Left cardiac atrium (tissue), 4 donors: ENCODE data around the gene DKKL1. TPM values are rescaled to one million over a fixed set of nuclear protein-coding genes. Genes with fewer than 3 reads are reported as not detected.
"Not testable (repeated sequence)": the region's sequence is repeated elsewhere in the genome, so short reads cannot be mapped to it uniquely, and the experiment has no call there.

Experiments used
- ATAC-seq, 2 donors: fragments of 200-7000 bp; cut with Tn5 transposase; one replicate each; pipeline ENCODE4 v1.9.1; 2020; ENCODE audit warnings: mild to moderate bottlenecking in 2 of 2, moderate library complexity in 2 of 2
- DNase-seq: peaks from one replicate; pipeline ENCODE4 v3.0.0-alpha.2; 2020
- intact Hi-C, 2 donors: fragments of 100-400 bp; cut with DNase I; formaldehyde crosslinking; loops; one replicate each; pipeline versions ENCODE4 v1.14.1 to v1.15.1; 2022 to 2023
- long read RNA-seq: library from polyadenylated mRNA; unstranded; transcript quantifications from one replicate; pipeline ENCODE4 v2.0.0, GENCODE V29; 2021
- total RNA-seq, 2 donors: library from RNA; stranded (reverse); fragmentation: NEBNext Ultra II Directional; extraction: Animal tissue kit (Norgen Biotek cat#: 25700); gene quantifications; one replicate each; pipeline ENCODE4 v1.2.1, GENCODE V29; 2021
- donor health status: DM: no; HTN: yes; CAD: no.
- donor health status: DM: no; HTN: yes; CAD: no; lungs with severe emphysema.
- donor health status: DM: yes; HTN: yes; CAD: no.
- donor health status: Dilated cardiomyopathy.

The DKKL1 gene
- total RNA-seq = not detected
- long read RNA-seq = 0 reads

DNA sequence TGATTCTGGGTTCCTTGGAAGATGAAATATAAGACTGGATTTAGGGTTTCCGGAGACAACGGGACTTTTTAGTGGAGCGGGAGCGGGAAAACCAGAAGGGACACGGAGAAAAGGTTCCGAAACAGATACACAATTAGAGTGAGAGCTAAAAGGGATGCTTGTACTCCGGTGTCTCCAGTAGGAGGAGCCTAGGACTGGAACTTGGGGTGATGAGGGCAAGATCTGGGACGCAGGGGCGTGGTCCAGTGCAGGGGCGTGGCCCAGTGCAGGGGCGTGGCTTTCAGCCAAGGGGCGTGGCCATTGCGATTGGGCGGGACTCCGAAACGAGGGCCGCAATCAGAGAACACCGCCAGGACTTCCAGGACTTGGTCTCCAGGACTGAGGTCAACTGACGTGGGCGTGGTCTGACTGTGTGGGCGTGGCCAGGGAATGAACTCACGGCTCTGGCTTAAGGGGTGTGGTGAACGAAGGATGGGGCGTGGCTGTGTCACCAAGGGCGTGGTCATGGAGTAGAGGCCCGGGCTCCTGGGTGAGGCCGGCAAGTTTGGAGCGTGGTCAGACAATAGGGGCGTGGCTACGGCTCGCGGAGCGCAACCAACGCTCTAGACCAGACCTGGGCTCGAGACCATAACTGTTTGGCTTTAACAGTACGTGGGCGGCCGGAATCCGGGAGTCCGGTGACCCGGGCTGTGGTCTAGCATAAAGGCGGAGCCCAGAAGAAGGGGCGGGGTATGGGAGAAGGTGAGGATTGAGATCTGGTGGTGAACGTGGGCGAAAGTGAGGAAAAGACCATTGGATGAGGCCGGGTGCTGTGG is at the start of gene DKKL1:
Gene DKKL1 (plus strand): TSS at position 610 of the 815 bp plus-strand sequence. CDS start 122 bp downstream, at position 732.
- intact Hi-C loops = no loop called here
- DNase-seq (peak; percentile 100), ATAC-seq (peak; percentile 90 to 93)

DNA sequence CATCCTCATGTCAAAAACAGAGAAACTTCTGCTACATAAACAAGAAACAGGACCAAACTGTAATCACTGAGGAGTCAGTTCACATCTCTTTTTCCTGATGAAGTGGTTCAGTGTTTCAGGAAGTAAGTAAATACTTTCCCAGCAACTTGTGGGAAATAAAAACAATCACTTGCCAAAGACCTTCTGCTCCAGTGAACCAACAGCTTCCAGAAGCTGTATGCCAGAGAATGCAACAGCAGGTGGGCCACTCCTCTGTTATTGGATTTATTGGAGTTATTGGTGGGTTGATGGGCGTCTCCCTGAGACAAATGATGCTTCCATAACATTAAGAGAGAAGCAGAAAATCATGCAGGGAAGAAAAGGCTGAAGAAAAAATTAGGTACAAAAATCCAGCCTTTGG is 48.6 kb upstream of the DKKL1 start:
- DNase-seq (no peak), ATAC-seq (no peak)
- intact Hi-C loops = no loop called here

DNA sequence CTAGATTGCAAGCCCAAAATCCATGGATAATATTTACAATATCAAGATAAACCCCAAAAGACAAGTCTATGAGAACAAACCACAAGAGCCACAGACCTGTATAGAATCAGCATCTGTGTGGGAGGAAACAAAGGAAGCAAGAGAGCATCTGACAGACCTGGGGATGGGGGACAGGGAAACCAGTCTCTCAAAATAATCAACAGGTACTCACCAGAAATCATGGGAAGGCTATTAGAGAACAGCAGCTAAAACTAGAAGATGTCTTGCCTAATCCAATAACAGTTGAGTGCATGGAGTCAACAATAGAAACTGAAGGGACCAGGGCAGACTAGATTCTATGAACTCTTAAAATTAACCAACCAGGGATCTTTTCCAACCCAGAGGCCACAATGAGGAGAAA is 47.4 kb upstream of the DKKL1 start:
- ATAC-seq (no peak), DNase-seq (no peak)
- intact Hi-C loops = no loop called here

DNA sequence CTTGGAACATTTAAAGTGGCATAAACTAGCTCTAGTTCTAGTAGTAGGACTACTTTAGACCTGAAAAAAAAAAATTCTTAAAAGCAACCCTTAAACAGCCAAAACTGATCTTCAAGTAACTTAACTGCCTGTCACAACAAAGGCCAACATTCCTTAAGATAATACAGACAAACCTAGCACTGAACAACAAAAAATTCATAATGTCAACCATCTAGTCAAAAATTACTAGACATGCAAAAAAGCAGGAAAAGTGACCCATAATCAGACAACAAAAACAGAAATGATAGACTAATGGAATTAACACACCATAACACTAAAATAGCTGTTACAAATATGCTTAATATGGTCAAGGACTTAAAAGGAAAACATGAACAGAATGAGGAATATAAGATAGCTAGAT is 45.4 kb upstream of the DKKL1 start:
- no peak for ATAC-seq
- intact Hi-C loops = no loop called here

DNA sequence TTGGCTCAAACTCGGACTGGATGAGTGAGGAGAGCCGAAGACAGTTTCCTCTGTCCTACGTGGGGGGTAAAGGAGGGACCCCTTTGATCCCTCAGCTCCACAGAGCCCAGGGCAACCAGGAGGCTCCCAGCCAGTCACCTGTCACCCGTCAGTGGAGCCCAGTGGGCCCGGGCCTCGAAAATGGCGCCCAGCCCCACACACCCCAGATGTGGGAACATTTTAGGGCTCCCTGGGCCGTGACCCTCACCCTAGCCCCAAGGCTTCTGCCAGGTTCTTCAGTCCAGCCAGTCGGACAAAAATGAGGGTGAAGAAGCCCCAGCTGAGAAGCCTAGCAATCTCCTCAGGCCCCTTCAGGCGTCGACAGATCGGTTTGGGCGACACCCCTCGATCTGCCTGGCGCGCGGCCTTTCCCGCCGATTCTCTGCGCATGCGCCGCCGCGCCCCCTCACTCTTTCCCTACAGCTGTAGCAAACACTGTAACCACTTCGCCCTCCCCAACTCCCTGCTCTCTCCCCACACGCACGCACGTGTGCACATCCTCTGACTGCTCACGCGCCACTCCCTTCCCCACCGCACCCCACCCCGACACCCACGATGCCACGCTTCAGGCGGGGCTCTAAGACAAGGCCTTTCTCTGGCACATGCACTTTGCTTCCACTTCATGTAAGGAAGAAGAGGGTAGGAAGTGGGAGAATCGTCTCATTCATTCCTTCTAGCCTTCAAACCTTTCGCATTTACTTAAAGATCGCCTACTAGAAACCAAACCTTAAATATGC is 38.7 kb upstream of the DKKL1 start, which contains the start of gene SLC6A16:
Gene SLC6A16 (minus strand): TSS at position 391 of the 776 bp plus-strand sequence. CDS start 13,844 bp downstream, outside the sequence.
- DNase-seq (no peak), ATAC-seq (no peak)
- intact Hi-C loops = no loop called here

More for the DNA sequence above, 45.4 kb upstream of the DKKL1 start:
- no peak for DNase-seq

DNA sequence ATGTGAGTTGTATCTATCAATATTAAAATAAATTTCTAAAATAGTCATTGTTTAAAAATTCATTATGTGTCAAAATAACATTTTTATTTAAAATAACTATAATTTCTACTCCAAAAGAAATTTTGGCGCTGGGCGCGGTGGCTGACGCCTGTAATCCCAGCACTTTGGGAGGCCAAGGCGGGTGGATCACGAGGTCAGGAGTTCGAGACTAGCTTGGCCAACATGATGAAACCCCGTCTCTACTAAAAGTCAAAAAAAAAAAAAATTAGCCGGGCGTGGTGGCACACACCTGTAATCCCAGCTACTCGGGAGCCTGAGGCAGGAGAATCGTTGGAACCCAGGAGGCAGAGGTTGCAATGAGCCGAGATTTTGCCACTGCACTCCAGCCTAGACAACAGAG is 37.9 kb upstream of the DKKL1 start:
- ATAC-seq, DNase-seq, intact Hi-C loops: not testable (repeated sequence)

DNA sequence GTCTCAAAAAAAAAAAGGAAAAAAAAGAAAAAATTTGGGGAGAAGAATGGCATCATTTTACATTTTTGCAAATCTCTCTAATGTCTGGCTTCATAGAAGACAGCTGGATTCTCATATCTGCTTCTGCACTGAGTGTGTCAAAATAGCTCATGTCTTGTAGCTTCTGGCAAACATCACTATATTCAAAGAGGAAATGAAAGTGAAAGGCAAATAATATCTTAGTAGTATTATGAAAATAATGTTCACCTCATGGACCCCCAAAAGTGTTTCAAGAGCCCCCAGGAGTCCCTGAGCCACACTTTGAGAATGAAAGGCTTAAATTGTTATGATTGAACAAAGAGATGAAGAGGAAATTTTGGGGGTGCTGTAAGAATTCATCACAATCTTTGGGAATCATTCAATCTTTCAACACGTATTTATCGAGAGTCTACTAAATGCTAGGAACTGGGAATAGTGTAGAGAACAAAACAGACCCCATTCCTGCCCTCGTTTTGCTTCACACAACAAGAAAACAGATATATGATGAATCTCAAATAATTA is 37.4 kb upstream of the DKKL1 start:
- intact Hi-C loops = no loop called here
- DNase-seq (no peak), ATAC-seq (no peak)

DNA sequence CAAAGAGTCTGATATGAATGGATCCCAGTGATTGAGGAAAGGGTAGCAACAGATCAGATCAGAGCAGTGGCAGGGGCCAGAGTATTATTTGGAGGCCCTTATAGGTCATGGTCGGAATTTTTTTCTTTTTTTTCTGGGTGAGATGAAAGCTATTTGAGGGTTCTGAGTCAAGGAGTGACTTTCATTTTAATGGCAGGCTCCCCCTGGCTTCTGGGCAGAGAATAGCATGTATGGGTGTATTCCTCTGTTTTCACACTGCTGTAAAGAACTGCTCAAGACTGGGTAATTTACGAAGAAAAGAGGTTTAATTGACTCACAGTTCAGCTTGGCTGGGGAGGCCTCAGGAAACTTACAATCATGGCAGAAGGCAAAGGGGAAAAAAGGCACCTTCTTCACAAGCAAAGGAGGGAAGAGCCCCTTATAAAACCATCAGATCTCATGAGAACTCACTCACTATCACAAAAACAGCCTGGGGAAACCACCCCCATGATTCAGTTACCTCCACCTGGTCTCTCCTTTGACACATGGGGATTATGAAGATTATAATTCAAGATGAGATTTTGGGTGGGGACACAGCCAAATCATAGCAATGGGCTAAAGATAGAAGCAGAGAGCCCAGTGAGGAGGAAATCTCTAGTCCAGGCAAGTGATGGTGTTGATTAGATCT is 35.7 kb upstream of the DKKL1 start:
- ATAC-seq = peak in 1 of 2 donors; percentile 20
- no peak for DNase-seq
- intact Hi-C loops = no loop called here

DNA sequence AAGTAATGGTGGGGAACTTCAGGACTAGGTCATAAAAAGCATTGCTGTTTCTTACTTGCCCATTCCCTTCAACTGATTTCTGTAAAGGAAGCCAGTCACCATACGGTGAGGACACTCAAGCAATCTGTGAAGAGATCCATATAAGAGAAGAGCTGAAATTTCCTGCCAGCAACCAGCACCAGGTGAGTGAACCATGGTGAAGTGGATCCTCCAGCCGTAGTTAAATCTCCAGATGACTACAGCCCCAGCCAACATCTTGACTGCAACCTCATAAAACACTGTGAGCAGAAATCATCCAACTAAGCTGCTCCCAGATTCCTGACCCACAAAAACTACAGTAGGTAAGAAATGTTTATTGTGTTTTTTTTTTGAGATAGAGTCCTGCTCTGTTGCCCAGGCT is 34.9 kb upstream of the DKKL1 start:
- intact Hi-C loops = no loop called here
- no peak for ATAC-seq

DNA sequence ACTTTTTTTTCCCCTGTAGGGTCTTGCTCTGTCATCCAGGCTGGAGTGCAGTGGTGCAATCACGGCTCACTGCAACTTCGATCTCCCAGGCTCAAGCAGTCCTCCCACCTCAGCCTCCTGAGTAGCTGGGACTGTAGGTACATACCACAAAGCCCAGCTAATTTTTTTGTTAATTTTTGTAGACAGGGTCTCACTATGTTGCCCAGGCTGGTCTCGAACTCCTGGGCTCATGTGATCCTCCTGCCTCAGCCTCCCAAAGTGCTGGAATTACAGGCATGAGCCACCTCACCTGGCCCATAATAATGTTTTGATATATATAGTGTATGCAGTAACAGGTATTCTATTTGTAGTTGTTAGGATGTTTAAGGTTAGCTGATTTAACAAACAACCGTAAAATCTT is 32.5 kb upstream of the DKKL1 start:
- DNase-seq, intact Hi-C loops, ATAC-seq: not testable (repeated sequence)

More for the DNA sequence above, 34.9 kb upstream of the DKKL1 start:
- DNase-seq = no peak

DNA sequence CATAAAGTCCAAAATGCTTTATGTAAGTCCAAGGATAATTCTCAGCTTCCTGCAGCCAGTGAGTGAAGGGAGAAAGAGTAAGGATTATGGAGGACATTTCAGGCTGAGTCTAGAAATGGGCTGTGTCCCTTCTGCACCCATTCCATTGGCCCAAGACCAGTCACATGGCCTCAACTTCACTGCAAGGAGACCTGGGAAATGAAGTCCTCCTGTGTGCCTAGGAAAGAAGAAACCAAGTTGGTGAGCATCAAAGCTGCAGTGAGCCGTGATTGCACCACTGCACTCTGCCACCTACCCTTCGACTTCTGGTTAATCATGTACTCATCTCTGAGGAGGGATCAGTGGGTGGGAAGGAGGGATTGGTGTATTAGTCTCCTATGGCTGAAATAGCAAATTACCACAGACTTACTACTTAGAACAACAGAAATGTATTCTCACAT is 32.0 kb upstream of the DKKL1 start:
- ATAC-seq (peak; percentile 77 to 79), DNase-seq (no peak)
- intact Hi-C loops = no loop called here

DNA sequence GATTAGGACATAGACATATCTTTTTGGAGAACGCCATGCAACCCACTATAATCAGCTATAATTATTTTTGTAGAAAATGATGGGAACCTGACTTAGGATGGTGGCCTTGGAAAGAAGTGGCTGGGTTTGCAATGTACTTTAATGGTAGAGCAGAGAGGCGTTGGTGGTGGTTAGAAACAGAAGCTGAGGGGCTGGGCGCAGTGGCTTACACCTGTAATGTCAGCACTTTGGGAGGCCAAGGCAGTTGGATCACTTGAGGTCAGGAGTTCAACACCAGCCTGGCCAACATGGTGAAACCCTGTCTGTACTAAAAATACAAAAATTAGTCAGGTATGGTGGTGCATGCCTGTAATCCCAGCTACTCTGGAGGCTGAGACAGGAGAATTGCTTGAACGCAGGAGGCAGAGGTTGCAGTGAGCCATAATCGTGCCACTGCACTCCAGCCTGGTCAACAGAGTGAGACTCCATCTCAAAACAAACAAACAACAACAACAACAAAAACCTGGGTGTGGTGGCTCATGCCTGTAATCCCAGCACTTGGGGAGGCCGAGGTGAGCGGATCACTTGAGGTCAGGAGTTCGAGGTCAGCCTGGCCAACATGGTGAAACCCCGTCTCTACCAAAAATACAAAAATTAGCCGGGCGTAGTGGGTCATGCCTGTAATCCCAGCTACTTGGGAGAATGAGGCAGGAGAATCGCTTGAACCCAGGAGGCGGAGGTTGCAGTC is 30.8 kb upstream of the DKKL1 start:
- intact Hi-C loops, ATAC-seq, DNase-seq: not testable (repeated sequence)

DNA sequence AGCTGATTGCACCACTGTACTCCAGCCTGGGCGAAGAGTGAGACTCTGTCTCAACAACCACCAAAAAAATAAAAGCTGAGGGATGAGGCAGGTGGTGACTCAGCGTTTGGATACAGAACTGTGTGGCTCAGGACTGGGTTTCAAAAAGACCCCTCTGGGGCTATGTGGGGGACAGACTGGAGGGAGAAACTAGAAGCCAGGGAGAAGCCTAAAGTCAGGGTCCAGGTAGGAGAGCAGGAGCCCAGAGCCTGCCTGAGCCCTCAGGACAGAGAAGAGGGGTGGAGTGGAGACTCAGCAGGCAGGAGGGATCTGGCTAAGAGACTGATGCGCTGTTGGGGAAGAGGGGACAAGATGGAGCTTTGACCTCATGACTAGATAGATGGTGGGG is 30.3 kb upstream of the DKKL1 start:
- ATAC-seq (no peak), DNase-seq (no peak)
- intact Hi-C loops = no loop called here

DNA sequence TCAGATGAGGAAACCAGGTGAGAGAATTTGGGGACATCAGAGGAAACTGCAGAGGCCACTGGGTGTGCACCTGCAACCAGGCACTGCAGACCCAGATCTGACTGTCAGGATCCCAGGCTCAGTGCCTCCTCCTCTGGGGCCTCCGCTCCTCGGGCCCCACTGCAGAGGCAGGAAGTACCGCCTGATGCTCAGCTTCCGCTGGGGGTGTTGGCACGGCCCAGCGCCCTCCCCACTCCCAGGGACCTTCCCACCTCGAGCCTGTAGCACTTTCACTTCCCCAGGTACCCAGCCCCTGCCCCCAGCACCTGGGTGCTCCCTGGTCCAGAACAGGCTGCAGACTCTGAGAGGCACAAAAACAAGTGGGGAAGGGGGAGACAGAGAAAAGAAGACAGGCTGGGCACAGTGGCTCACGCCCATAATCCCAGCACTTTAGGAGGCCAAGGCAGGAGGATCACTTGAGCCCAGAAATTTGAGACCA is 29.8 kb upstream of the DKKL1 start:
- DNase-seq = no peak
- intact Hi-C loops = no loop called here
- no peak for ATAC-seq

DNA sequence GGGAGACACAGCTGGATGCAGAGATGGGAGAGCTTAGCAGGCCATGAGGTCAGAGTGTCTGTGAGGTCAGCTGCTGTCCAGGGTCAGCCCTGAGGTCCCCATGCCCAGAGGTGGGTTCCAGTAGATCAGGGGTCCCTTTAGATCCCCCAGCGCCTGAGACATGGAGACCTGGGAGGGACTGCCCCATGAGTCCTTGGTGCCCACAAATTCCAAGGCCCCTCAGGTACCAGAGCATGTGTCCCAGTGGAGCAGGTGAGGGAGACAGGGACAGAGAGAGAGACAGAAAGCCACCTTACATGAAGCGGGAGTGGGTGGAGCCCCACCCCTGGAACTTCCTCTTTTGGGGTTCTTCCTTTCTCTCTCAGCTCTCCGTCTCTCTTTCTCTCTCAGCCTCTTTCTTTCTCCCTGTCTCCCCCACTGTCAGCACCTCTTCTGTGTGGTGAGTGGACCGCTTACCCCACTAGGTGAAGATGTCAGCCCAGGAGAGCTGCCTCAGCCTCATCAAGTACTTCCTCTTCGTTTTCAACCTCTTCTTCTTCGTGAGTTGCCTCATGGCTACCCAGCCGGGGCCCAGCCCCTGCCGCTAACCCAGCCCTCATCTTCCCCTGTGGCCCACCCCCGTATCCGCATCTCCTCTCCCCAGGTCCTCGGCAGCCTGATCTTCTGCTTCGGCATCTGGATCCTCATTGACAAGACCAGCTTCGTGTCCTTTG is 28.4 kb upstream of the DKKL1 start, which contains the start of gene CD37:
Gene CD37 (plus strand): TSS at position 336 of the 713 bp plus-strand sequence. CDS start 135 bp downstream, at position 471.
- no peak for ATAC-seq
- no peak for DNase-seq
- intact Hi-C loops = no loop called here

DNA sequence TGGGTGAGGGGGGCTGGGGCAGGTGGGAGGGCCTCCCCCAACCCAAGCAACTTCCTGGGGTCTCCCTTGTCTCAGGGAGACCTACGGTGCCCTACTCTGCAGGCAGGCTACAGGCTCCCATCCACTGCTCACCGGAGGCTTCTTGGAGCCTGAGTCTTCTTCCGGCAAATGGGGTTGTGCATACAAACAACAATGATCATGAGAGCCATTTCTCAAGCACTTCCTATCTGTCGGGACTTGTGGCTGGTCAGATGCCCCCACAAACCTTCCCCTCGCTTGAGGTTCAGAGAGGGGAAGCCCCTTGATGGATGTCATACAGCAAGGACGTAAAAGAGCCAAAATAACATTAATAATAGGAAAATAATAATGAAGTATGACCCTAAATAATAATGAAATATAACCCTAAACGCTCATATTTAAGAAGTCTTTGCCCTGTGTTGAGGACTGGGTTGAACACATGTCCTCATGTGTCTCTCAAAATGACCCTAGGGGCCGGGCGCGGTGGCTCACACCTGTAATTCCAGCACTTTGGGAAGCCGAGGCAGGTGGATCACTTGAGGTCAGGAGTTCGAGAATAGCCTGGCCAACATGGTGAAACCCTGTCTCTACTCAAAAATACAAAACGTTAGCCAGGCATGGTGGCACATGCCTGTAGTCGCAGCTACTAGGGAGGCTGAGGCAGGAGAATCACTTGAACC is 27.7 kb upstream of the DKKL1 start:
- no peak for ATAC-seq
- DNase-seq = no peak
- intact Hi-C loops = no loop called here
